Measurements from ENCODE around the gene KDM3B.

- TF ChIP-seq CTCF (IDR thresholded peaks at IDR 0.05) (peak in 1 of 3 donors; percentile 36), POLR2A (IDR thresholded peaks at IDR 0.05) (no peak), EP300 (IDR thresholded peaks at IDR 0.05) (no peak)
Observed at GRCh38 chr5:138468966-138469539, 116.6 kb downstream of the KDM3B start.

All from ovary (tissue), 3 donors.